Esophagus muscularis mucosa (tissue), 3 donors: Measurements from ENCODE around the gene CAPN10.

ENCODE experiments used
- POLR2AphosphoS5 ChIP-seq, 2 donors: sonication (generic); formaldehyde crosslinking; IDR thresholded peaks; one replicate each; pipeline ENCODE4 v1.6.1; 2017; ENCODE audit warnings: antibody characterized with exemption in 2 of 2
- TF ChIP-seq, protein P1 (sequence below), 3 experiments: fragments of 200-600 bp in 2 of 3; fragments of 450-650 bp in 1 of 3; sonication (generic) in 2 of 3; IDR thresholded peaks; one replicate each; pipeline ENCODE4 v1.5.1; 2017 to 2019; ENCODE audit warnings: antibody characterized with exemption in 3 of 3, mild to moderate bottlenecking in 2 of 3, moderate library complexity in 1 of 3

DNA sequence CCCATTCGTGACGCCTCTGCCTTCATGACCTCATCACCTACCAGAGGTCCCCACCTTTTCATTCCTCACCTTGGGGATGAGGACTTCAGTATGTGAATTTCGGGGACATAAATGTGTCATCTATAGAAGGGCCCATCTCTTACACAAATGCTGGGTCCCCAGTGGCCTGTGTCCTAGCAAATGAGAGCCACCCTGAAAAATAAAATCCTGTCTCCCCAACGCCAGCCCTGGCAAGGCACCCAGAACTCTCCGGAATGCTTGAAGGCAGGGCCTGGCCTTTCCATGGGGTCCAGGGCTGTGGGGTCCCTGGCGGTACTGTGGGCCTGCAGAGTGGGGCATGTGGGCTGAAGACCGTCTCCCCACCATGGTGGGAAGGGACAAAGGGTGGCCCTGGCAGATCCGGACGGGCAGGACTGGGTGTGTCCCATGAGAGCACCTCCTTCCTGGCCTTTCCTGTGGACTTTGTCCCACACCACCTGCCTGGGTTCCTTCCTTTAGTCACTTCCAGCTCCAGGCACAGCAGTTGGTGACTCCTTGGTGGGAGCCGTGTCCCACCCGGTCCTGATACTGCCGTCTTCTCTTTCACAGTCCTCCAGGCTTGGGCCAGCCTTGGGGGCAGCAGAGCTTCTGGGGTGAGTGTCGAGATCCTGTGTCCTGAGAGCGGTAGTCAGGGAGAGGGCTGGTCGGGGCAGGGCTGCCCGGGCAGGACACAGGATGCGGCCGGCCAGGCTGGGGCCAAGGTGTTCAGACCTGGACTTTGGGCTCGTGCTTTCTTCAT, 18.6 kb downstream of the CAPN10 start:
- TF ChIP-seq, protein P1, sequence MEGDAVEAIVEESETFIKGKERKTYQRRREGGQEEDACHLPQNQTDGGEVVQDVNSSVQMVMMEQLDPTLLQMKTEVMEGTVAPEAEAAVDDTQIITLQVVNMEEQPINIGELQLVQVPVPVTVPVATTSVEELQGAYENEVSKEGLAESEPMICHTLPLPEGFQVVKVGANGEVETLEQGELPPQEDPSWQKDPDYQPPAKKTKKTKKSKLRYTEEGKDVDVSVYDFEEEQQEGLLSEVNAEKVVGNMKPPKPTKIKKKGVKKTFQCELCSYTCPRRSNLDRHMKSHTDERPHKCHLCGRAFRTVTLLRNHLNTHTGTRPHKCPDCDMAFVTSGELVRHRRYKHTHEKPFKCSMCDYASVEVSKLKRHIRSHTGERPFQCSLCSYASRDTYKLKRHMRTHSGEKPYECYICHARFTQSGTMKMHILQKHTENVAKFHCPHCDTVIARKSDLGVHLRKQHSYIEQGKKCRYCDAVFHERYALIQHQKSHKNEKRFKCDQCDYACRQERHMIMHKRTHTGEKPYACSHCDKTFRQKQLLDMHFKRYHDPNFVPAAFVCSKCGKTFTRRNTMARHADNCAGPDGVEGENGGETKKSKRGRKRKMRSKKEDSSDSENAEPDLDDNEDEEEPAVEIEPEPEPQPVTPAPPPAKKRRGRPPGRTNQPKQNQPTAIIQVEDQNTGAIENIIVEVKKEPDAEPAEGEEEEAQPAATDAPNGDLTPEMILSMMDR (IDR thresholded peaks at IDR 0.05) = no peak
- no peak for TF ChIP-seq POLR2AphosphoS5 (IDR thresholded peaks at IDR 0.05)
